Measurements from ENCODE around the gene ZNF408.
"Not testable (repeated sequence)": the region's sequence is repeated elsewhere in the genome, so short reads cannot be mapped to it uniquely, and the experiment has no call there.

Gene ZNF408

DNA sequence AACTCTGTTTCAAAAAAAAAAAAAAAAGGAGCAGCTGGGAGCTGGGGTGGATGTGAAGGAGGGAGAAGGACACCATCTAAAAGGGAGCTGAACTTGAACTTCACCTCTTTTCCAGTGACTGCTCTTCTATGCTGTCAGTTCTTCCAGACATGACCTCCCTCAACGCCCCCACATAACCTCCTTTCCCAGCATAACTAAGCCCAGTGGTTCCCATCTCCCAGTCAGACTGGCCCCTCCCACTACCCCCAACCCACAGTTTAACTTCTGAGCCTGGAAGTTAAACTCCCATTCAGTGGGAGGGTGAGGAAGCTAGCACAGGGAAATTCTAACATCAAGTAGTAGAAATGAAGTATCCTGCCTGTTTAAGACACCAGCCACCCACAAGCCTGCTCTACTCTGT, 2.2 kb upstream of the ZNF408 start:
- FAIRE-seq: no peak

DNA sequence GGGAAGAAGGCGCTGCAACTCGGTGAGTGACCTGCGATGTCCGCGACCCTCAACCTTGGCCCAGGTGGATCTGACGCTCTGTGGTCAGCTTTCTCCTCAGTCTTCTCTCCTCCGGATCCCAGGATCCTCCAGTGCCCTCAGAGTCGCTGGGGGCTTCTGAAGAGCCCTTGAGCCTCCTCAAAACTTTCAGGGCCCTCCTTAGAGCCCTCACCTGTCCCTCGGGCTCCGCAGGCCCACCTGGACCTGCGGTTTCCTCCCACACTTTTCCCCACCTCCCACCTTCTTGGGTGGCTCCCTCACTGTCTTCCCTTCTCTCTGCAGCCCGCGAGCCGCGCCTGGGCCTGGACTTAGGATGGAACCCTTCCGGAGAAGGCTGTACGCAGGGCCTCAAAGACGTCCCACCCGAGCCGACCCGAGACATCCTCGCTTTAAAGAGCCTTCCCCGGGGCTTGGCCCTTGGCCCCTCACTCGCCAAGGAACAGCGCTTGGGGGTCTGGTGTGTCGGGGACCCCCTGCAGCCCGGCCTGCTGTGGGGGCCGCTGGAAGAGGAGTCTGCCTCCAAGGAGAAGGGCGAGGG, 335 bp downstream of the ZNF408 start:
- FAIRE-seq: no peak

DNA sequence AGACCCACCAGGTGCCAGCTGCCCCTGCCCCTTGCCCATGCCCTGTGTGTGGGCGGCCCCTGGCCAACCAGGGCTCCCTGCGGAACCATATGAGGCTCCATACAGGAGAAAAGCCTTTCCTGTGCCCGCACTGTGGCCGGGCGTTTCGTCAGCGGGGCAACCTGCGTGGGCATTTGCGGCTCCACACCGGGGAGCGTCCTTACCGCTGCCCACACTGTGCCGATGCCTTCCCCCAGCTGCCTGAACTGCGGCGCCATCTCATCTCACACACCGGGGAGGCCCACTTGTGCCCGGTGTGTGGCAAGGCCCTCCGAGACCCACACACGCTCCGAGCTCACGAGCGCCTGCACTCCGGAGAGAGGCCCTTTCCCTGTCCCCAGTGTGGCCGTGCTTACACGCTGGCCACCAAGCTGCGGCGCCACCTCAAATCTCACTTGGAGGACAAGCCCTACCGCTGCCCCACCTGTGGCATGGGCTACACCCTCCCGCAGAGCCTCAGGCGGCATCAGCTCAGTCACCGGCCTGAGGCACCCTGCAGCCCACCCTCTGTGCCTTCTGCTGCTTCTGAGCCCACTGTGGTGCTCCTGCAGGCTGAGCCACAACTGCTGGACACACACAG, 4.3 kb downstream of the ZNF408 start:
- FAIRE-seq: no peak

DNA sequence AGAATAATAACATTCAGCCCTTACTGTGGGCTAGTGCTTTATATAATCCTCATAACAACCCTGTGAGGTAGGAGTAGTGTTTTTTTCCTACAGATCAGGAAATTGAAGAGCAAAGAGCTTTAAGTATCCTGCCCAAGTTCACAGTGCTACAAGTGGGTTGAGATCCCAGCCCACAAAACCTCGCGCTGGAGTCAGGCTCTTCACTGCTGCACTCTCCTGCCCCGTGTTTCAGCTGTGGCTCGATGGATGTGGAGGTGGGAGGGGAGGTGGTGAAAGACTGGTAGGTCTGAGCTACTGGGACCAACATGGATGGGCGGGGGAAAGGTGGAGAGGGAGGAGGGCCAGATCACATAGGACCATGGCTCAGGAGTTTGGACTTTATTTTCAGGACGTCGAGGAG, 6.1 kb downstream of the ZNF408 start:
- no peak for FAIRE-seq

DNA sequence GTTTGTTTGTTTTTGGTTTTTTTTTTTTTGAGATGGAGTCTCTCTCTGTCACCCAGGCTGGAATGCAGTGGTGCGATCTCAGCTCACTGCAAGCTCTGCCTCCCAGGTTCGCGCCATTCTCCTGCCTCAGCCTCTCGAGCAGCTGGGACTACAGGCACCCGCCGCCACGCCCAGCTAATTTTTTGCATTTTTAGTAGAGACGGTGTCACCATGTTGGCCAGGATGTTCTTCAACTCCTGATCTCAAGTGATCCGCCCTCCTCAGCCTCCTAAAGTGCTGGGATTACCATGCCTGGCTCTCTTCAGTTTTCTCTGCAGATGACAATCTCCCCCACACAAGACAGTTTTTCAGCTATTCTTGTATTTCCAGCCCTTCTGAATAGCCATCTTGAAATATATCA, 8.5 kb downstream of the ZNF408 start:
- FAIRE-seq: not testable (repeated sequence)

DNA sequence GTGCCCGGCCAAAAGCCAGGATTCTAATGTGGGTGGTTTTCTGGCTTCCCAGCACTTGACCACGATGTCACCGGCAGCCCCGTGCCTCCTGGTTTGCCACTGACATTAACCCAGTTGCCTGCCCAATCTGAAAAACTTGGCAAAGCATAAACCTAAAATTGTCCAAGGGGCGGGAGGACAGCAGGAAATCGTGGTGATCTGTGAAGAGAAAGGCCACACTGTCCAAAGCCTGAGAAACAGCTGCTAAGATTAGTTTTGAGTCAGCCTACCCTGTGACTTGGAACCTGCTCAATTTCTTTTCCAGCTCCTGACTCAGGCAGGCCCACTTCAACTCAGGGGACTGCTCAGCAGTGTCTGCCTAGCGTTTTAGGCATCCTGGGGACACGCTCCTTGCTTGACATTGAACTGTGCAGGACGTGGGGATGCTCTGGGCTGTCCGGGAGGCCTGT, 10.0 kb downstream of the ZNF408 start:
- FAIRE-seq: no peak

DNA sequence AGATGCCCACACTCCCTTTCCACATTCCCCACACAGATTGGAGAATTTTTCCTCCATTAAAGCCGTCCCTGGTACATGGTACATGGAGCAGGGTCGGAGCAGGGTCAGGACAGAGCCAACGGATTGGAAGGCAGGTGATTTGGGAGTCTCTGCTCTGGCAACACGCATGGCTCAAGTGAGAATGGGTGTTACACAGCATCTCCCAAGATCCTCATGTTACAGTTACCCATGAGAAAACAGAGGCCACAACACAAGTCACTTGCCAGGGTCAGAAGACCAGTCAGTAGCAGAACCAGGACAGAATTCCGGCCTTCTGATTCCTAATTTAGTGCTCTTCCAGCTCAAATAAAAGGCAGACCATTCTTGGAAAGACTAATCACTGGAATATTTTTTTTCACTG, 10.5 kb downstream of the ZNF408 start:
- no peak for FAIRE-seq

DNA sequence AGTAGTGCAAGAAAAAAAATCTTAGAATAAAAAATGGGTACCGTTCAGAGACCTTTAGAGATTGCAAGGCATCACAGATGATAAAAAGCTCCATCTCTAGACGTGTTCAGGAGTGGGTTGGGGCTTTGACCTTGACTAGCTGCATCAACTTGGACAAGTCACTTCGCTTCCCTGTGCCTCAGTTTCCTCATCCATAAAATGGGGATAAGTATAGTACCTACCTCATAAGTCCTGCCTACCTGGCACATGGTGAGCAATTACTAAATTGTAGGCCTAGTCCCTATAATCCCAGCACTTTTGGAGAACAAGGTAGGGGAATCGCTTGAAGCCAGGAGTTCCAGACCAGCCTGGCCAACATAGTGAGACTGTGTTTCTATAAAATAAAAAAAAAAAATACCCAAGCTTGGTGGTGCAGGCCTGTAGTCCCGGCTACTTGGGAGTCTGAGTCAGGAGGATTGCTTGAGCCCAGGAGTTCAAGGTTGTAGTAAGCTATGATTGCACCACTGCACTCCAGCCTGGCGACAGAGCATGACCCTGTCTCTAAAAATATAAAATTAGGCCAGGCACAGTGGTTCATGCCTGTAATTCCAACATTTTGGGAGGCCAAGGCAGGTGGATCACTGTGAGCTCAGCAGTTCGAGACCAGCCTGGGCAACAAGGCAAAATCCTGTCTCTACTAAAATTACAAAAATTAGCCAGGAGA, 12.2 kb downstream of the ZNF408 start:
- FAIRE-seq: no peak

DNA sequence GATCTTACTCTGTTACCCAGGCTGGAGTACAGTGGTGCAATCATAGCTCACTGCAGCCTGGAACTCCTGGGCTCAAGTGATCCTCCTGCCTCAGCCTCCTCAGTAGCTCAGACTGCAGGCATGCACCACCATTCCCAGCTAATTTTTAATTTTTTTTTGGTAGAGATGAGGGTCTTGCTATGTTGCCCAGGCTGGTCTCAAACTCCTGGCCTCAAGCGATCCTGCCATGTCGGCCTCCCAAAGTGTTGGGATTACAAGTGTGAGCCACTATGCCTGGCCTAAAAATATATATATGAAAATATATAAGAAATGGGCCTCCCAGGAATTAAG, 17.0 kb downstream of the ZNF408 start:
- FAIRE-seq: not testable (repeated sequence)

DNA sequence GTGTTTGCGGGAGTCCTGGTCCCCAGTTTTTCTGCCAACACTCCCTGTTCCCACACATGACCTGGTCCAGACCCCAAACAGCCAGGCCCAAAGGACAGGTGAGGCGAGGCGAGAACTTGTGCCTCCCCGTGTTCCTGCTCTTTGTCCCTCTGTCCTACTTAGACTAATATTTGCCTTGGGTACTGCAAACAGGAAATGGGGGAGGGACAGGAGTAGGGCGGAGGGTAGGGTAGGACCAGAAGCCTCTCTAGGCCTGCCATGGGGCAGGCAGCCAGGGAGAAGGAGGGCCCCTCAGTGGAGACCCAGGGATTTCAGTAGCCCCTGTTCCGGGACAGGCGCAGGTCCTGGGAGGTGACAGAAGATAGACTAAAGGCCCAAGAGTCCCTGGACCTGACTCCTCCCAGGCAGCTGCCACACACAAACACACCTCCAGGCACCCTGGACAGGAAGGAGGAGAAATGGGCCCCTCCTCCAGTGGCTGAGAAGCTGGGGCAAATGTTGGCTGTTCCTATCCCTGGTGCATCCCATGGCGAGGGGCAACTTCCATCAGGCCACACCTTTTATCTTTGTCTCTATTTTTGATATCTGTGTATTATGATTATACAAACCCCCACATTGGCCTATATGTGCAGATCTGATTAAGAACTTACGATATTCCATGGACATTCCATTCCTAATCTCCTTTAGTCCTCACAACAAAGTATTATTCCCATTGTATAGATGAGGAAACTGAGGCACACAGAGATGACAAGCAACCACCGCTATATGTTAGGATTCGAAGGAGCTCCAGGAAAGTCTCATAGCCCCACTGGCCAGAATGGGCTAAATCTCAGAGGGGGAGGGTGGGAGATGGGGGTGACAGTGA, 17.6 kb downstream of the ZNF408 start:
- no peak for FAIRE-seq

DNA sequence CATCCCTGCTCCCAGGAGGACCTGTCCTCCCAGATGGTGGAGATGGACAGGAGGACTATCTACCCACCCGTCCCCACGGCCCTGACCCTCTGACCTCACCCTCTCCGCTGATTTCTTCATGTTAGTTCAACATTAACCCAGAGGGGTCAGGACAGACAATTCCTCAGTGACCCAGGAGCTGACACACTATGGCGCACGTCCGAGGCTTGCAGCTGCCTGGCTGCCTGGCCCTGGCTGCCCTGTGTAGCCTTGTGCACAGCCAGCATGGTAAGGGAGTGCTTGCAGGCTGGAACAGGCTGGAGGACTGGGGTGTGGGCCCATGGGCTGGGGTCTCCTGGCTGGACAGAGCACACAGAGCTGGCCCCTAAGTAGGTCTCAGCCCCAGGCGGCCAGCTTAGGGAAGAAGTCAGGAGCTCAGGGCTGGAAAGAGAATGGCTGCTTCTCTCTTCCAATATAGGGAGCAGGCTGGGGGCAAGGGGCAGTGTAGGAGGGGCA, 18.3 kb downstream of the ZNF408 start, which contains the start of gene F2:
TSS of gene F2 (plus strand) at position 166 of the 495 bp plus-strand sequence. CDS start at position 189, 23 bp downstream.
- no peak for FAIRE-seq

DNA sequence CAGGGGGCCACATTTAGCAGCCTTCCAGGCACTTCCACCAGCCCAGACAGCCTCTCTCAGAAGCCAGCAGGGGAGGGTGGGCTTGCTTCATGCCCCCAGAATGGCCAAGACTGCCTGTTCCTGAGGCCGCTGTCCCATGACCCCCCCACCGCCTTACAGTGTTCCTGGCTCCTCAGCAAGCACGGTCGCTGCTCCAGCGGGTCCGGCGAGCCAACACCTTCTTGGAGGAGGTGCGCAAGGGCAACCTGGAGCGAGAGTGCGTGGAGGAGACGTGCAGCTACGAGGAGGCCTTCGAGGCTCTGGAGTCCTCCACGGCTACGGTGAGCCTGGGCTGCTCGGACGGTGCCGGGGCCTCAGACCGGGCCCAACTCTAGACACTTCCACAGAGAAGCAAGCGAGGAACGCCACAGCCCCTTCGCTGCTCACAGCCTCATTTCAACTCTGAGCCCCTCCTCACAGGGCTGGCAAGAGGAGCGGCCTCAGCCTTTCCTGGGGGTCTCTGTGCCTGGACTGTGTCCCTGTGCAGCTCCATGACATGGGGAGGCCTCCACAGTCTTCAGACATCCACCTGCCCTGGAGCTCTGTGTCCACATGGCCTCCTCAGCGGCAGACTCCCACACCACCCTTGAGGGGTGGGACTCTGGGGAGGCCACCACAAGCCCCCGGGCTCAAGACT, 18.9 kb downstream of the ZNF408 start:
- no peak for FAIRE-seq

DNA sequence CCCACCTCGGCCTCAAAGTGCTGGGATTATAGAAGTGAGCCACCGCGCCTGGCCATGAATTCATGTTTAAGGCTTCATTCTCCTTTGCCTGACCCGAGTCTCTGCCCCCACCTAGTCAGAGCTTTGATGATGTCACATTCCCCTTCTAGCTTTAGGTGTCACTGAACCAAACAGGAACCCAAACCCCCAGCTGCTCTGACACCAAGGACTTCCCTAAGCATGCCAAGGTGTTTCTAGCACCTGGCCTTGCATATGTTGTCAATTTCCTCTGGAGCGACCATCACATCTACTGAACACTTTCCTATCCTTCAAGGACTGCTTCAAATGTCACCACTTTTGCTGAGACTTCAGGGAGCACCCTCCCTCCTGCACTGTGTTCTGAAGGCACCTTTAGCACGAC, 20.5 kb downstream of the ZNF408 start:
- FAIRE-seq: no peak

DNA sequence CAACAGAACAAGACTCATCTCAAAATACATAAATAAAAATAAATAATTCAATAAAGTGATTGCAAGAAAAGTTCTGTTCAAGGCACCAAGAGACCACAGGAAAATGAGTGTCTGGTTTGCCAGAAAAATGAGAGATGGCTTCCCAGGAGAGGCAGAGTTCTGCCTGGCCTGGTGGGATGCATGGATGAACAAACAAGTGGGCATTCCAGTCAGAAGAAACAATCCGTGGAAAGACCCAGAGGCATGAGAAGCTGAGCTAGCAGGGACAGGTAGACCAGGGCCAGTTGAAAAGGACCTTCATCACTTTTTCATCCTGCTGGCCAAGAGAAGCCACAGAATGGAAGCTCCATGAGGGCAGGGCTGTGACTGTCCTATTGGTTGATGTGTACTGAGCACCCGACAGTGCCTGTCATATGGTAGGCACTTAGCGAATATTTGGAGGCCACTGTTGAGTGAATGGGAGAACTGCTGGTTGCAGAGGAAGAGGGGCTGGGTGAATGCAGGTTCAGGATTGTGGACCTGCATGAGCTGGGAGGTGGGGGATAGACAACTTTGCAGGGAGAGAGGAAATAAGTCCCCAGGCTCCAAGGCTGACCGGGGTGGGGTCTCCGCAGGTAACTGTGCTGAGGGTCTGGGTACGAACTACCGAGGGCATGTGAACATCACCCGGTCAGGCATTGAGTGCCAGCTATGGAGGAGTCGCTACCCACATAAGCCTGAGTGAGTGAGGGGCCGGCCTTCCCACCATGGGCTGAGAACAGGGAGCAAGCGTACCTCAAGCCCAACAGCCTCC, 21.9 kb downstream of the ZNF408 start:
- FAIRE-seq: no peak

DNA sequence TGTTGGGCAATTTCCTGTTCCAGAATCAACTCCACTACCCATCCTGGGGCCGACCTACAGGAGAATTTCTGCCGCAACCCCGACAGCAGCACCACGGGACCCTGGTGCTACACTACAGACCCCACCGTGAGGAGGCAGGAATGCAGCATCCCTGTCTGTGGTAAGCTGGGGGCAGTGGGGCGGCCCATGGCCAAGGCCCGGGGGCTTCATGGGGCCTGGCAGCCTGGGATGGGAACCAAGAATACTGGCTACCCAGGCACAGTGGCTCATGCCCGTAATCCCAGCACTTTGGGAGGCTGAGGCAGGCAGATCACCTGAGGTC, 22.5 kb downstream of the ZNF408 start:
- no peak for FAIRE-seq

DNA sequence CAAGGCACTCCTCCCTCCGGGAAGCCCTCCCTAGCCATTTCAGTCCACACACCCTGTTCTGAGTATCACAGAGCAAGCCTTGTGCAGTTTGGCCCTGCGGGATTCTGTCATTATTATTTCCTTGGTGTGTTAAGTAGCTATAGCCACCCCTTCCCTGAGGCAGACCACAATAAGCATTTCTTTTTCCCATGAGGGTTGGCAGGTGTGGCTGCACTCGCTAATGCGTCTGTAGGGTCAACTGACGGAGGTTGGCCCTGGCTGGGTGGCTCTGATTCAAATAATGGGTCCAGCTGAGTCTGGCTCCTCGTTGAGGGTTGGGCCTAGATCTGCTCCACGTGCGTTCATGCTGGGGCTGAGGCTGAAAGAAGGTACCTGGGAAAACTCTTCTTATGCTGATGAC, 23.3 kb downstream of the ZNF408 start:
- FAIRE-seq: no peak

DNA sequence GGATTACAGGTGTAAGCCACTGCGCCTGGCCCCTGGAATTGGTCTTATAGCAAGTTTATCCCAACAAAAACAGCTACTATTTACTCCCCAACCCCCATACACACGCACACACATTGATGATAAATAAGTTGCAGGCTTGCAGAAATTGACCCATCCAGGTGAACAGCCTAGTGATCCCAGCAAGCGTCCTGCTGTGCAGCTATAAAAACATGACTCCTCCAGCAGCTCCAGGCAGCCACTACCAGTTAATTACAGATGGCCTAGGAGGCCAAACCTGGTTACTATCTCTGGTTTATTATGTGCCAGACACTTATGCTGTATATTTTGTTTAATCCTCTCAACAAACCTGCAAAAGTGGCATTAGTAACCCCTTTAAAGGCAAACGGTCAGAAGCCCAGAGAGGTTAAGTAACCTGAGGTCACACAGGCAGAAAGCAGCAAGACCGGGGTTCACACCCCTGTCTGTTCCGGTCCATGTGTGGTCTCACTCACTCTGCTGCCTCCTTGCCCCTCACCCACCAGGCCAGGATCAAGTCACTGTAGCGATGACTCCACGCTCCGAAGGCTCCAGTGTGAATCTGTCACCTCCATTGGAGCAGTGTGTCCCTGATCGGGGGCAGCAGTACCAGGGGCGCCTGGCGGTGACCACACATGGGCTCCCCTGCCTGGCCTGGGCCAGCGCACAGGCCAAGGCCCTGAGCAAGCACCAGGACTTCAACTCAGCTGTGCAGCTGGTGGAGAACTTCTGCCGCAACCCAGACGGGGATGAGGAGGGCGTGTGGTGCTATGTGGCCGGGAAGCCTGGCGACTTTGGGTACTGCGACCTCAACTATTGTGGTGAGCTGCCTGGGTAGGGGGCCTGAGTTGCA, 24.7 kb downstream of the ZNF408 start:
- FAIRE-seq: no peak

DNA sequence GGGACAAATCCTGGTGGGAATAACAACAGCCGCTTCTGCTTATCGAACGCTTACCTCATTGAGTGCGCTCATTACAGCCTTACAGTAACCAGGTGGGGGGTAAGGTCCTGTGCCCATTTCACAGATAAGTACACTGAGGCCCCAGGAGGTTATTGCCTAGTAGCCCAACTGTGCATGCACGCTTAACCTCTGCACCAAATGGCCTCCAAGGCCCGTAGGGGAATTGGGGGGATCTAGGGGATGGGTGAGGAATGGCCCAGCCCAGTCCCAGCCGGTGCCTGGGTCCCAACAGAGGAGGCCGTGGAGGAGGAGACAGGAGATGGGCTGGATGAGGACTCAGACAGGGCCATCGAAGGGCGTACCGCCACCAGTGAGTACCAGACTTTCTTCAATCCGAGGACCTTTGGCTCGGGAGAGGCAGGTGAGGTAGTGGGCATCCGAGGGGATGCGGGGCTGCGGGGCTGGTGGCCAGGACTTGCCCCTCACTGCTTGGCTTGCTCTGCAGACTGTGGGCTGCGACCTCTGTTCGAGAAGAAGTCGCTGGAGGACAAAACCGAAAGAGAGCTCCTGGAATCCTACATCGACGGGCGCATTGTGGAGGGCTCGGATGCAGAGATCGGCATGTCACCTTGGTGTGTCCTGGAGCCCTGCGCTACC, 25.5 kb downstream of the ZNF408 start:
- FAIRE-seq: no peak

DNA sequence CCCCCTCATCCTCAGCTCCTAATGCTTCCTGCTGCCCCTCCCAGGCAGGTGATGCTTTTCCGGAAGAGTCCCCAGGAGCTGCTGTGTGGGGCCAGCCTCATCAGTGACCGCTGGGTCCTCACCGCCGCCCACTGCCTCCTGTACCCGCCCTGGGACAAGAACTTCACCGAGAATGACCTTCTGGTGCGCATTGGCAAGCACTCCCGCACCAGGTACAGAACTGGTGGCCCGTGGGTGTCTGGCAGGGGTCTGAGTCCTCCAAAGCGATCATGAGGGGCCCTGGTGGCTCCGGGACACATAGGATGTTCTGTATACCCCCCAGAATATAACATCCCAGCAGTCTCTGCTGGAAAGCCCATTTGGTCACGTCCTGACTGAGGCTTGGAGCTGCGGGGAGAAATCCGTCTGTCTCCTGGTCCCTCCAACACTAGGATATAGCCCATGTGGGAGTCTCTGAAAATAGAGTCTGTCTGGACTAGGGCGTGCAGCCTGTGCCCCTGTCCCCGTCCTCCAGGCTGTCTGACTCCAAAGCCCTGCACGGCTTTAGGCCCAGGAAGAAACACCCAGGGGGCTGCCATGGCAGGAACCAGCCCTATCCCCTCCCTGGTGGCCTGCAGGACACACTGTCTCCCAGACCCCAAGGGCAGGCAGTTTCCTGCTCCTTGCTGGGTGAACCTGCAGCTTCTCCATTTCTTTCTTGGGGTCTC, 27.3 kb downstream of the ZNF408 start:
- no peak for FAIRE-seq

DNA sequence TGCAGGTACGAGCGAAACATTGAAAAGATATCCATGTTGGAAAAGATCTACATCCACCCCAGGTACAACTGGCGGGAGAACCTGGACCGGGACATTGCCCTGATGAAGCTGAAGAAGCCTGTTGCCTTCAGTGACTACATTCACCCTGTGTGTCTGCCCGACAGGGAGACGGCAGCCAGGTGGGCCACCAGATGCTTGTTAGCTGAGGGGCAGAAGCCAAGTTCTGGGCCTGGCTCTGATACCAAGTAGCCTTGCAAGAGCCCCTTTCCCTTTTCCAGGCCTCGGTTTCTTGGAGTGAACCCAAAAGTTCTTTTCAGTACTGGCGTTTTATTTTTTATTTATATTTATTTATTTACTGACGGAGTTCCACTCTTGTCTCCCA, 27.8 kb downstream of the ZNF408 start:
- no peak for FAIRE-seq

All from colon (tissue), 2 donors.